HS-5 (cell line): Measurements from ENCODE around the gene SMYD3.

Source experiments
- DNase-seq: peaks from one replicate; pipeline ENCODE4 v3.0.0-alpha.2; 2012; ENCODE audit warnings: low read depth

The SMYD3 gene

DNA sequence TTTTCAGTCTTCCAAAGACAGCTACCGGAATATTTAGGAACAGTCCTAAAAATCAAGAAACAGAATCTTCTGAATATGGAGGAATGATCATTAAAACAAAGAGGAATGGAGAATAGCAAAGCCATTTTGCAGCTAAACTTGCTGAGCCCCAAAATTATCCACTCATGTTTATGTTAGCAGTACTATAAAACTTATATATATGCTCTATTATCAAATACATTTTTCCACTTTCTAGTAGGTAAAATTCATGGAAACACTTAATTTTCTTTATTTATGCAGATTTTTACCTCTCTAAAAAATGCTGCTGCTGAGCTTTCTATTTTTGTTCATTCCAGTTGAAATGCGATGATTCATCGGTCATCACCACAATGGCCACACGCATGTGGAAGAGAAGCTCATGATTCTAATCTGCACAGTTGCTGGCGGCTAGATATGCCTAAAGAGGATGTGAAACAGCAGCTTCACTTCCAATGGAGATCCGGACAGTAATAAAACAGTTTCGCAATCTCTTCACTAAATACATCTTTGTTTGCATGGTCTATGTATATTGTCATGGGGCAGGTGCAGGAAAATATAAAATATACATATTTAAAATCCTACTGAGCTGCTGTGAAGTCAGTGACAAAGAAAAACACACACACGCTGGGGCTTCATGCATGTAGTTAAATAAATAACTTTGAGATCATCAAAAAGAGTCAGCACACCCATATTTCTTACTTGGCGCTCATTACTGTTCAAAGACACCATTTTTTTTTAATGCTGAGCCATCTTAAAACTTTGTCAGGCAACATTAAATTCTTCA lies 292.2 kb downstream of the SMYD3 start:
- peak; percentile 68 for DNase-seq

DNA sequence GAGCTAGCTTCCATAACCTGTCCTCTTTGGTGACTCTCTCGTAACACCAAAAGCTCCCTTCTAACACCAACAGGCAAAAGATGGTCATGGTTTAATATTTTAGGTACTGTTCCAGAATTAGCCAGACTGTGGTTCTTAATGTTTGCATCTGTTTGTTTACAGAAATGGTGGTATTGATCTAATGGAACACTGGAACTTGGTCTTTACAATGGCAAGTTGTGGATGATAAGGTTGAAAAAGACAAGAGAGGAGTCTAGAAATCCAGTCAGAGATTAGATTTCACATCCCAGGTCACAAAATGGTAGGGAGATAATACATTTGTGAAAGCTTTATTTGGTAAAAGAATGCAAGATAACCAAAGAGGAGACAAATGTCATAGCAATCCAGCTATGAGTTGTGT lies 293.1 kb downstream of the SMYD3 start:
- no peak for DNase-seq

DNA sequence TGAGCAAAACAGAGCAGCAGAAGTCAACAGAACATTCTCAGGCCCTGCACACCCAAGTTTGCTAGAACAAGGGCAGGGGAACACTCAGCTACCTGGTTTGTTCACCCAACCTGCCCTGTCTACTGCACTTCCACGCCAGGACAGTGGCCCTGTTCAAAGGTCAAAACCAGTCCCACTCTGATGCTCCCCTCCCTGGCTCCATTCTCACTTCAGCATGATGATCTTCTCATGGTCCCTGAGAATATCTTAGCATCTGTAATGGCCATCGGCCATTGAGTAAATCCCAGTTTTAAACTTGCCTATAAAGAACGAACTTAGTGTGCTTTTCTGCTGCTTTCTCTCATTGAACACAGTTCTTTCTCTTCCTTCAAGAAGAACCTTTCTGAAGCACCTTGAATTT lies 293.6 kb downstream of the SMYD3 start:
- no peak for DNase-seq

DNA sequence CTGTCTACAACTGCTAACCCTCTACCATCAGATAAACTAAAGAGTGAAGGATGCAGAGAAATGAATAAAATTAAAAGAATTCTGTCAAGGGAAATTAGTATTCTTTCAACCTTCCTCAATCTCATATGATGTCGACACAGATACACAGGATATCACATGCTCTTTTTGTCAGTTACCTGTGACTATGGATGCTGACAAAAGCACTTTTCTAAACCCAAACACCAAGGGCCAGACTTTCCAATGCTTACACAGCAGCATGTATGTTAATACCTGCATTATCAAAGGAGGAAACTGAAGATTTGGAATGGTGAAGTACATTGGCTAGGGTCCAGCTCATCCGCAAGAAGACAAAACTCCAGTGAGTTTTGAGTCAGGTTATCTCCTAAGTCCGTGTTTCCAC lies 294.0 kb downstream of the SMYD3 start:
- DNase-seq = no peak

DNA sequence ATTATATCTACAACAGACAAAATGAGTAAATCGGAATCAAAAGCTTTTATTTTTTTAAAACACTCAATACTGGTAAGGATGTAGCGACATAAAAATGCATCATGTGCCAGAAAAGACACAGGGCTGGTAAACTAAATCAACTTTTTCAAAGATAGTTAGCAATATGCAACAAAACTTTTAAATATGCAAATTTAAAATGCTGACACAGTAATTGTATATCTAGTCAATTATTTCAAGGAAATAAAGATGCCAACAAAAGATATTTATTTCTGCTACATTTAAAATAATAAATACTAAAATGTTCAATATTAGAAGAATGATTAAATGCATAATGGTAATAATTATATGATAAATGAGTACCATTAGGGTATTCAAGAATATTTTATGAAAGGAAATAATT lies 295.1 kb downstream of the SMYD3 start:
- DNase-seq = no peak

DNA sequence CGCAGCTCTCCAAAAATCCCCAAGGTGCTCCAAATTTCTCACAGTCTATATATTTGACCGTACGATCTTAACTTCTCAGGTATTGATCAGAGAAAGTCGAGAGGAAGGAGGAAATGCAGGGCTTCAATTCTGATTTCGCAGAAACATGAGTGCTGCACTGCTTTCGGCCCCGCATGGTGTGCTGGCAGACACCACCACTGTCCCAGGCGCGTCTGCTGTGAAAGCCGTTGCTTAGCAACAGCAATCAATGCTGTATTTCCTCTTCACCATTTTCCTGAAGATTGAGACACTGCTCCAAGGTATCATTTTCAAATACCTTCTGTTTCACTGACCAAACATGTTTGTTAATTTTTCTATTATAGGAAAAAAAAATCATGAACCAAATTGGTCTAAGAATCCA lies 296.3 kb downstream of the SMYD3 start:
- no peak for DNase-seq

DNA sequence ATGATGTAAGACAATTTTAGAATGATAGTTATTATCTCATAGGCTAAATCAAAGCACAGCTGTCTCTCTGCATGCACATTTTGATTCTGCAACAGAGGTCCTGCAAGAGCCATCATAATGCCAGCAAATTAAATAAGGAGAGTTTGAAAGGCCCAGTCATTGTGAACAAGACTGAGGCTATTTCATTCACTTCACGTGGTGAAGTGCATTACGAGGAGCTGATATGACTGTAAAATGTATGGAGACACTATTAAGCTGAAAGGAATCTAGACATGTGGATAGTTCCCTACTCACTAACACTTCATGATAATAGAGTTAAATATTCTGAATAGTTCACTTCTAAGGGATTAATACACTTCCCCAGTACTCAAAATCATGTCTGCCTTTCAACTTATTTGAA lies 299.0 kb downstream of the SMYD3 start:
- DNase-seq = no peak

DNA sequence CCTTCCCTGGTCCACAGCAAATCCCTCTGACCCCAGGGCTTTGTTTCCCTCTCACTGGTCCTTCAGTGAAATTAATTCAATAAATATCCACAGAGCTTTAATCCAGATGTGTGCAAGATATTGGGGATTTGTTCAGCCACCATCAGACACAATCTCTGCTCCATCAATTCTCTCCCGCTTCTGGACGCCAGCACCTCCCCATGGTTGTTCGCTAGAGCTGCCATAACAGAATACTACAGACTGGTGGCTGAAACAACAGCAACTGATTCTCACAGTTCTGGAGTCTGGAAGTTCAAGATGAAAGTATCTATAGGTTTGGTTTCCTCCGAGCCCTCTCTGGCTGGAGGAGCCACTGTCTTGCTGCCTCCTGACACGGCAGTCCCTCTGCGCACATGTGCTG lies 303.9 kb downstream of the SMYD3 start:
- DNase-seq = no peak

DNA sequence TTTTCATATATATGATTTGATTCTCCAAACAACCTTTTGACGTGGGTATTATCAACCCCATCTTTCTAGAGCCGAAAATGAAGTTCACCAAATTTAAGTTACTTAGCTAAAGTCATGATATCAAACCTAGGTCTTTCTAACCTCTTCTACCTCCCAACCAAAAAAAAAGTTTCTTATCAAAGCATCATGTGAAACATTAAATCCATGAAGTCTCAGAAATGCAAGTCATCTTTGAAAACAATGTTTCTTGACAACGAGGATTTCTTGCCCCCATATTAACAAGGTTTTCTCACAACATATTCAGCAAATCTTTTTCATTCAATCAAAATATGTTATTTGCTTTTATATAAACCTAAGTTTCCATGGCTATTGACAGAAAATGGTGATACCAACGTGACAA lies 306.3 kb downstream of the SMYD3 start:
- DNase-seq = no peak

DNA sequence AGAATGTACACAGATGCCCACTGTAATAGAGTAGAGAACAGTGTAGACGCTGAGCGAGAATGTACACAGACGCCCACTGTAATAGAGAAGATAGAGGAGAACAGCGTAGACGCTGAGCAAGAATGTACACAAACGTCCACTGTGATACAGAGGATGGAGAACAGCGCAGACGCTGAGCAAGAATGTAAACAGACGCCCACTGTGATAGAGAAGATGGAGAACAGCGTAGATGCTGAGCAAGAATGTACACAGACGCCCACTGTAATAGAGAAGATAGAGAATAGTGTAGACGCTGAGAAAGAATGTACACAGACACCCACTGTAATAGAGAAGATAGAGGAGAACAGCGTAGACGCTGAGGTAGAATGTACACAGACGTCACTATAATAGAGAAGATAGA lies 306.9 kb downstream of the SMYD3 start:
- no peak for DNase-seq

DNA sequence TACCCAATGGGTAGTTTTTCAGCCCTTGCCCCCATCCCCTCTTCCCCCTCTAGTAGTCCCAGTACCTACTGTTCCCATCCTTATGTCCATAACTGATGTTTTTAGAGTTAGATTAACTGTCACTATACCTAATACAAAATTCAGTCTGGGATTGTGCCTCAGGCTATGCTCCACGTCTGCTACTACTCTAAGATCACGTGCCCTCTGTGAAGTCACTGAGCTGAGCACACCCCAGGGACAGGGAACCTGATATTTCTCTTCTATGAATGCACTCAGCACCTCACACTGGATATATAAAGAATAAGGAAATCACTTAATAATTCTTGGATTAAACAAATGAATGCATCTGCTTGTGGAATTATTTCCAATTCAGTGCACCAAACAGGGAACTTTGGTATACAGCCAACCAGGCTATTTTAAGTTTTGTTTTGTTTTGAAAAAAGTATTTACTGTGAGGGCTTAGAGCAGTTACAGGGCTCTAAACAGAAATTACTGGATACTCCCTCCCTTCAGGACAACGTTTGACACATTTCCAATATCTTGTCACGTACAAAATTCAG lies 307.9 kb downstream of the SMYD3 start:
- no peak for DNase-seq

DNA sequence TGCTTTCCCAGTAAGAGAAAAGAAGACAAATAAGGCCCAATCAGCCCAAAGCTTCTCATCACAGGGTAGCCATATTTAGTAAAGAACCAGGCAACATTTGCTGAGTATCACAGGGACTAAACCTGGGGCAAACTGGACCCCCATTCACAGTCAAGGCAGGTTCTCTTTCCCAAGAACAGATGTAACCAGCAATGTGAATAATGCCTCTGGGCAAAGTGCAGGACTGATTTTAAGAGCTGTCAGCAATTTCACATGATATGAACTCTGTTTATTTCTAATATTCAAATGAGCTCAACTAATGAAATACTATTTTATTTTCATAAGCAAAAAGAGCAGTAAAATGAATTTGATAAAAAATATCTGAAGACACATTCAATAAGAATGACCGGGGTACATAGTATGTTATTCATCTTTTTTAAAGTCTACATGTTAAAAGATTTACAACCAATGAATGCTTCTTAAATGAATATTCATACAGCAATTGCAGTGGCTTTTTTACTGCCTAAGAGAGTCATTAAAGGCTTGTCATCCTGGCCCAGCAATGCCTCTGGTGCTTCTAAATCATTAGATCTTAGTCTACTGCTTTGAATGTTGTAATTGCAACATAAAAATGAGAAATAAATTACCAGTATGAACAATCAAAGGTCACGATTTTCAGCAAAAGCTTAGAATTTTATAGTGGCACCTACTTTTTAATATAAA lies 308.8 kb downstream of the SMYD3 start:
- DNase-seq = no peak

DNA sequence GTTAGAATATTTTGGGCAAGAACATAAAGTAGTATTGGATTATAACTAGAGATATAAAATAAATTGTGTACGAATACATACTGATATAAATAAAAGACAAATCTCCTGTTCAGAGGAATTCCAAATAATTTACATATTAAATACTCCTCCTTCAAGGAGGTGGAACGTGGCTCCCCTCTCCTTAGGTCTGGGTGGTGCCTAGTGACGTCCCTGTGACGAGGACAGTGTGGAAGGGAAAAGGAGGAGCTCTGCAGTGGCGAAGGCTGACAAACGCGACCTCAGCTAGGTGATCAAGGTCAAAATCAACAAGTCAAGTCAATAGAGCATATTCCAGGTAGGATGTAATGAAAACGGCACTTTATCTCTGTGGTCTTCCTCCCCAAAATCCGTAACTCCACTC lies 310.0 kb downstream of the SMYD3 start:
- no peak for DNase-seq

DNA sequence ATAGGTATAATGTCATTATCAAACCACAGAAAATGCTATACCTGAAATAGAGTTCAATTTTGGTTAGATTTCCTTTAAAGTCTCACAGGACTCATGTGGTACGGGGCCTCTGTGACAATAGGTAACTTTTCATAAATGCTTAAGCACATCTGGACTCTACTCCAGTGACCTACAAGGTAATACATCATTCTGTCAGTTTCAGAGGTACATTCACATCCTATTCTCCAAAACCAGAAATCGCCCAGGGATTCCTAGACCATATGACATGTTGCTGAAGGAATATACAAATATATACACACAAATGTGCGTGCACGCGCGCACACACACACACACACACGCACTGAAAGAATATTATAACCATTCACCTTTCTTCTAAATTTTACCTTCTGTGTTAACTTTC lies 311.8 kb downstream of the SMYD3 start:
- DNase-seq = no peak

DNA sequence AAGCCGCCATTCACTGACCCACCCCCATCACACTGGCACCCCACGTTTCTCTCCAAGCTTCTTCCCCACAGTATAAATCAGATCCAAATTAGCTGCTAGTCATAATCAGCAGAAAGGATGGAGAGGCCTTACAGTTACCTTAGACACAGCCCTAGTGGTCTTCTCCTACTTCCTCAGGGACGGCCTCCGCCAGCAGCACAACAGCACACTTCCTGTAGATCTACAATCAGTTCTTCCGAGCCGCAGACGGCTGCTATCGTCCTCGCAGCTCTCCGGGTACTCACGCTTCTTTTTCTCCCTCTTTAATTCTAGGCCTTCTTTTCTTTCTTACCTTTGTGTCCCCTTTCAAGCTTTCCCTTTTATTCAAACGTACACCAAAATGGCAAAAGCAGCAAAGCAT lies 313.5 kb downstream of the SMYD3 start:
- DNase-seq = no peak

DNA sequence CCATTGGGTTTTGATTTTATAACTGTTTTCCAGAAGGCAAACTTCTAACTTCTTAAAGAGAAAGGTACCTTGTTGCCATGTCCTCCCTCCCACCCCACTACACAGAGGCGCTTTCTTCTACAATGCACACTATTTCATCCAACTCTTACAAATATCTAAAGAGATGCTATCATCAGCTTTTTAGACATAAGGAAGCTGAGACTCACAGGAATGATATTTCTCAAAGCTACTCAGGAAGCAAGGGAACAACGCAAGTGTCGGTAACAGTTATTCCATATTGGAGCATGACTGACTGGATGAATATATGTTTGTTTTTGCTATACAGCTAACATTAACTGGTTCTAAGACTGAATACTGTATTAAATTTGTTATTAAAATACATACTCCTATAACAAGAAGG lies 318.0 kb downstream of the SMYD3 start:
- DNase-seq = no peak

DNA sequence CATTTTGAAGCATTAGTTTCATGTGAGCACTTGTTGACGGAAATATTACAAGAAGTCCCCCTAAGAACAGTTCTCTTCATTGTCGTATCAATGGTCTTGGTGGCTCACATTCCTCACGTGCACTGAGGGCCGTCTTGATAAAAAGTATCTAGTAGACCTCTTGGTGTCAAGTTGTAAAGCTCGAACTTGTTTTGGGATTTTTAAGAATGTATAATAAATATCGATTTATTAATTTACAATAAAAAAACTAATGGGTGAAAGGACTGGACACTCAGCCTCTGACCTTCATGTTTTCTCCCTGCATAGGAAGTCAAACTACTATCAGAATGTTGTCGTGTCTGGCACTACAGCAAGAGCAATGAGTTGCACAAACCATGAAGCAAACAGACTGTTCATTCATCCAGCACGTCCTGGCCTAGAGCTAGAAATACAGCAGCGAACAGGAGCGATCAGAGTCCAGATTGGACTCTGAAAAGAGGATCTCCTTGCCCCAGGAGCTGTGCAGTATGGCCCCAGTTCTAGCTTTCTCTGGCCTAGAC lies 319.2 kb downstream of the SMYD3 start:
- no peak for DNase-seq

DNA sequence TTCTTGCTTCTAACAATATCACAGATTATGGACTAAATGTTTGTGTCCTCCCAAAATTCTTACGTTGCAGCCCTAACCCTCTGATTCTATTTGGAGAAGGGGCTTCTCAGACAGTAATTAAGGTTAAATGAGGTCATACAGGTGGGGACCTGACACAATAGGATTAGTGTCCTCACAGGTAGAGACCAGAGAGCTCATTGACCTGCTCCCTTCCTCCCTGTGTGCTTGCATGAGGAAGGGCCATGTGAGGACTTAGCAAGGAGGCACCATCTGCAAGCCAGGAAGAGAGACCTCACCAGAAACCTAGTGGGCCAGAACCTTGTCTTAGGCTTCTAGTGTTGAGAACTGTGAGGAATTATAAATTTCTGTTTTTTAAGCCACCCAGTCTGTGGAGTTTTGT lies 322.6 kb downstream of the SMYD3 start:
- no peak for DNase-seq

DNA sequence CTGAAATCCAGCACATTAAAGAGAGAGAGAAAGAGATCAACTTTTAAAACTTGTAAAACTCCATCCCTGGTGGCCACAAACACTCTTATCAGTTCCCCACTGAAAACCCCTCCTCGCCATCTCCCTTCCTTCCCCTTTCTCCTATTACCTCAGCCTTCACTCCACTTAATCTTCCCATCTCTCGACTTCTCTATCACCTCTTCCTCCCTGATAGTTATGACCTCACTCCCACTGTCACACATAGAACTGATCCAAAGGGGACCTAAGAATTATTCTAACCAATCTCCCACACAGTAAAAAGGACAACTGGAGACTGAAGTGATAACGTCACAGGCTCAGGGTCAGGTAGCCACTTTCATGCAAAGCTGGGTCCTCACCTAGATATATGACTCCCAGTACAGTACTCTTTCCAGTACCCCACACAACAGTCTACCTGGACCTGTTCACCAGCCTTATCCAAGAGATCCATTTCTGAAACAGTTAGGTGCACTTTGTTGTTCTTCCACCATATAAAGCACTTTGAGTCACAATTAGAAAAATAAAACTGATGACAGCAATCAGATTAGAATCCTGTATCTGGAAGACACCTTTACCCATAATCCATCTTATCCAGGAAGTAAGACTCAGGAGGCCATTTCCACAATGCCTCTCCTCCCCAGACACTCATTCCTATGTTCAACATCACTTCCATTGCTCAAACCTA lies 324.8 kb downstream of the SMYD3 start:
- no peak for DNase-seq

DNA sequence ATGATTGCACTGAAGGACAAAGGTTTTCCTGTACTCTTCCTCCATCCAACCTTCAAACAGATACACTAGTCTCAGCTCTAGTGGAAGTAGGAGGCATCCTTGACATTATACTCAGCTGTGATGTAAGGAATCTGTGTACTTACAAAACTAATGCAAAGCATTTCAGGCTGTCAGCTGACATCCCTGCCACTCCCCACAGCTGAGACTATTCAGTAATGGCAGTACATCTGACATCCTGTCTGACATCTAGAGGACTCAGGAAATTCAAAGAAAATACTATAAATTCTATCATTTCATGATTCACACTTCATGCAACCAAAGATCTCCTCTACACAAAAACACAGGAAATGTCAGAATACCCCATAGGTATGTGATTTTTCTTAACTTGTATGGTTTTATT lies 325.8 kb downstream of the SMYD3 start:
- DNase-seq = no peak

DNA sequence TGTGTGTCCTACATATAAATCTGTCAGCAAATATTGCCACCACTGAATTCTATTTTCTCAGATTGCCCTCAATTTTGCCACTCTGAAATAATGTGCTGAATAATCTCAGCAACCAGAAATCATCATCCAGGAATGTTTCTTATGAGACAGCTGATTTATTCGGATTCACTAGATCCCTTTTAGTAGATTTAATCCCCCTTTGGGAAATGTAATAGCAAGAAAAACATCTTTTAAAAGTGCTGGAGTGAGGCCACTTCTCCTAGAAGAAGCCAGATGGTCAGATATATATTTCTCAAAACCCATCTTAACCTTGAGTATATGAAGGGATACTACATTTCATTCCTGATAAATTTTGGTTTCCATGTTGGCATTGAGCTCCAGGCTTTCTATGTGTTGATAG lies 327.7 kb downstream of the SMYD3 start:
- DNase-seq = no peak

DNA sequence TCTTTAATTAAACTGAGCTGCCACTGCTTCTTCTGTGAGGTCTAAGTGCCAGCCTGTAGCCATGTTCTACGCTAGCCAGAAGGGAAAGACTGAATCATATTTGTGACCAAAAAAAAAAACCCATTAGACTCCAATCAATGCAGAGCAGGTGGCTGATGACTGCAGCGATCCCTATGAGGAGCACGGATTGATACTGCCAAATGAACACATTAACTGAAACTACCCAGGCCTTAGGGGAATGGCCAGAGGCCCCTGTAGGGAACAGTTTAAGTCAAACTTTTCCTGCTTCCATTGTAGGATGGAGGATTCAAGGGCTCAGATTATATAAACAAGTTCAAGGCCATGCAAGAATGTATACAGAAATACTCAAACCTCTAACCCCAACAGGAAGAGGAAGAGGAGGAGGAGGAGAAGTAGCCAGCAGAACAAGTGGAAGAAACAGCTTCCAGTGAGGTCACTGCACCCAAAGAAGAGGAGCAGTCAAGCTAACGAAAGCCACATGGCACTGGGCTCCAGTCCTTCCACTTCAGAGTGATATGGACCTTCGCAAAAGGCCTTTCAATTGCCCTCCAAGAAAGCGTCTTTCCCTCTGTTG lies 328.3 kb downstream of the SMYD3 start:
- DNase-seq = no peak
